ENCODE data around the gene SPCS3. TPM values are rescaled to one million over a fixed set of nuclear protein-coding genes. Genes with fewer than 3 reads are reported as not detected.

SPCS3 gene
- total and polyA plus RNA-seq, 2 of the 13 experiments (the other 11 are each of a cell fraction or from before 2014, with no cell fraction given), result 26.3 to 57.0 TPM

DNA sequence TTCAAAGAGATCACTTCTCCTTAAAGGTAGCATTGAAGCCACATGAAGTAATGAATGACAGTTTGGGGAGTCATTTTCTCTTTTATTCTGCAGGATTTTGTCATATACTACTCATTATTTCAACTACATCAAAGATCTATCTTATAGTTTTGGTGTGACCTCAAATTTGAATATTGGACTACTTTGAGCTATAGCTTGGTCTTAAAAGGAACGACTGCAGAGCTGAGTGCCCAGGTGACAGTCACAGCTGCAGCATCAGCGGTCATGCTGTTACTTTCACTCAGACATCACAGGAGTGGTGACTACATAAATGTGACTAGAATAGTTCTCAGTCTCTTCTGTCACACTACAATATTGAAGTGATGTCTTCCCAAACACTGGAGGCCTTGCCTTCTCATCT lies 10.7 kb upstream of the SPCS3 start:
- Histone ChIP-seq H3K9me3 (ENCODE audit: low read length) (no peaks in the 10 kb centered on the region), H3K36me3 (replicated peaks in 1 of 2; ENCODE audit: control insufficient read depth in 1 of 2, insufficient read depth in 2 of 2, low read length in 2 of 2) (no peaks in the 10 kb centered on the region), H3K9ac (ENCODE audit: insufficient read depth, low read depth, low read length) (no peak overlapping the region), H2AFZ (ENCODE audit: low read length) (no peak overlapping the region), H3K4me1 (ENCODE audit: insufficient read depth, low read length) (no peaks in the 10 kb centered on the region), H3K79me2 (ENCODE audit: insufficient read depth, low read length) (no peaks in the 10 kb centered on the region), H3K4me3 (replicated peaks in 1 of 3; ENCODE audit: insufficient read depth in 1 of 3, low read depth in 2 of 3, low read length in 3 of 3) (no peak overlapping the region), H3K4me2 (ENCODE audit: low read depth, low read length) (no peak overlapping the region), H3K27ac (ENCODE audit: extremely low read length, insufficient read depth, low read length) (no peak overlapping the region), H3K27me3 (ENCODE audit: control insufficient read depth in 1 of 2, insufficient read depth in 2 of 2, low read length in 2 of 2) (peaks cover 0 to 9% of the 10 kb centered on the region in 2 experiments; a peak in 3 of 5 replicates), H4K20me1 (ENCODE audit: insufficient read depth, low read length) (no peaks in the 10 kb centered on the region)
- no TSS peak for BruUV-seq (replicated peaks)
- CTCF ChIA-PET (ENCODE audit: low intra/inter-chr PET ratio, low total read pairs), result no interaction called here
- in situ Hi-C loops (cut with HindIII; ENCODE audit: extremely low pct_ligation_motif_present, low pct_unique_long_range_greater_than_20kb) (no loop called here), intact Hi-C loops (cut with micrococcal nuclease; ENCODE audit: unreplicated experiment) (no loop called here)
- ATAC-seq, result no peak
- TF ChIP-seq MBNL3 (CRISPR knock-in tag; conservative IDR thresholded peaks at IDR 0.05) (no peak), SALL2 (CRISPR knock-in tag; IDR thresholded peaks at IDR 0.05) (no peak), SALL1 (CRISPR knock-in tag; IDR thresholded peaks at IDR 0.05) (no peak), ZNF660 (CRISPR knock-in tag; IDR thresholded peaks at IDR 0.05; ENCODE audit: borderline replicate concordance, low read depth) (no peak), MEIS1 (CRISPR knock-in tag; IDR thresholded peaks at IDR 0.05; ENCODE audit: borderline replicate concordance) (no peak), HNRNPH1 (optimal IDR thresholded peaks at IDR 0.05; ENCODE audit: low read depth, low read length) (no peak), TBP (CRISPR knock-in tag; IDR thresholded peaks at IDR 0.05) (no peak), ZNF12 (CRISPR knock-in tag; IDR thresholded peaks at IDR 0.05) (no peak), GPBP1L1 (CRISPR knock-in tag; IDR thresholded peaks at IDR 0.05) (no peak)
- TF ChIP-seq, protein P1, sequence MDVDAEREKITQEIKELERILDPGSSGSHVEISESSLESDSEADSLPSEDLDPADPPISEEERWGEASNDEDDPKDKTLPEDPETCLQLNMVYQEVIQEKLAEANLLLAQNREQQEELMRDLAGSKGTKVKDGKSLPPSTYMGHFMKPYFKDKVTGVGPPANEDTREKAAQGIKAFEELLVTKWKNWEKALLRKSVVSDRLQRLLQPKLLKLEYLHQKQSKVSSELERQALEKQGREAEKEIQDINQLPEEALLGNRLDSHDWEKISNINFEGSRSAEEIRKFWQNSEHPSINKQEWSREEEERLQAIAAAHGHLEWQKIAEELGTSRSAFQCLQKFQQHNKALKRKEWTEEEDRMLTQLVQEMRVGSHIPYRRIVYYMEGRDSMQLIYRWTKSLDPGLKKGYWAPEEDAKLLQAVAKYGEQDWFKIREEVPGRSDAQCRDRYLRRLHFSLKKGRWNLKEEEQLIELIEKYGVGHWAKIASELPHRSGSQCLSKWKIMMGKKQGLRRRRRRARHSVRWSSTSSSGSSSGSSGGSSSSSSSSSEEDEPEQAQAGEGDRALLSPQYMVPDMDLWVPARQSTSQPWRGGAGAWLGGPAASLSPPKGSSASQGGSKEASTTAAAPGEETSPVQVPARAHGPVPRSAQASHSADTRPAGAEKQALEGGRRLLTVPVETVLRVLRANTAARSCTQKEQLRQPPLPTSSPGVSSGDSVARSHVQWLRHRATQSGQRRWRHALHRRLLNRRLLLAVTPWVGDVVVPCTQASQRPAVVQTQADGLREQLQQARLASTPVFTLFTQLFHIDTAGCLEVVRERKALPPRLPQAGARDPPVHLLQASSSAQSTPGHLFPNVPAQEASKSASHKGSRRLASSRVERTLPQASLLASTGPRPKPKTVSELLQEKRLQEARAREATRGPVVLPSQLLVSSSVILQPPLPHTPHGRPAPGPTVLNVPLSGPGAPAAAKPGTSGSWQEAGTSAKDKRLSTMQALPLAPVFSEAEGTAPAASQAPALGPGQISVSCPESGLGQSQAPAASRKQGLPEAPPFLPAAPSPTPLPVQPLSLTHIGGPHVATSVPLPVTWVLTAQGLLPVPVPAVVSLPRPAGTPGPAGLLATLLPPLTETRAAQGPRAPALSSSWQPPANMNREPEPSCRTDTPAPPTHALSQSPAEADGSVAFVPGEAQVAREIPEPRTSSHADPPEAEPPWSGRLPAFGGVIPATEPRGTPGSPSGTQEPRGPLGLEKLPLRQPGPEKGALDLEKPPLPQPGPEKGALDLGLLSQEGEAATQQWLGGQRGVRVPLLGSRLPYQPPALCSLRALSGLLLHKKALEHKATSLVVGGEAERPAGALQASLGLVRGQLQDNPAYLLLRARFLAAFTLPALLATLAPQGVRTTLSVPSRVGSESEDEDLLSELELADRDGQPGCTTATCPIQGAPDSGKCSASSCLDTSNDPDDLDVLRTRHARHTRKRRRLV (CRISPR knock-in tag; IDR thresholded peaks at IDR 0.05), result no peak
- no peak for DNase-seq (ENCODE audit: low spot score)
- WGBS (ENCODE audit: low lambda C conversion rate), result 0% methylated on average over 2 of the region's 2 CpGs
- POLR2A ChIA-PET, result no interaction called here
- no peak for FAIRE-seq

All from HepG2 (cell line).